Transverse colon (tissue), 3 donors: Measurements from ENCODE around the gene CDH13.

ENCODE experiments used
- EP300 ChIP-seq: sonication (generic); formaldehyde crosslinking; IDR thresholded peaks from one replicate; pipeline ENCODE4 v1.6.1; 2017; ENCODE audit warnings: antibody characterized with exemption, low read depth
- POLR2A ChIP-seq: fragments of 450-650 bp; IDR thresholded peaks from one replicate; pipeline ENCODE4 v1.6.1; 2016; ENCODE audit warnings: antibody characterized with exemption, mild to moderate bottlenecking, moderate library complexity
- TF ChIP-seq, protein P1 (sequence below), 5 experiments: fragments of 200-600 bp in 3 of 5; fragments of 450-650 bp in 2 of 5; sonication (generic) in 3 of 5; IDR thresholded peaks; 1 replicate in 2 of 5; 2 replicates in 3 of 5; pipeline ENCODE4 v1.5.1; 2016 to 2017; ENCODE audit warnings: antibody characterized with exemption in 5 of 5, inconsistent platforms in 3 of 5, mild to moderate bottlenecking in 2 of 5, moderate library complexity in 1 of 5

DNA sequence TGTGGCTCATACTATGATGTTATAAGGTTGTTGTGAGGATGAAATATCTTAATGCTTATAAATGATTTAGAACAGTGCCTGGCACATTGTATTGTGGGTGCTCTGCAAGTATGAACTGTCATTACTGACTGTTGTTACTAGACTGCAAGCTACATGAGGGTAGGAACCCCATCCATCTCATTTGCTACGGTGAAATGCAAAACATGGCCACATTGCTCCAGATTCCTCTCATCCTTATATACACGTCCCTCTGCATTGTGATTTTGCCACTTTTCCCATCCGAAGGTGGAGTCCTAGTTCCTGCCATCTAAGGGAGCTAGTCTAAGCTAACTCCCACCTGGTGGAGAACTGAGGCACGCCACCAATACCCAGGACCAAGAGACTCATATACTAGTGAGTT lies 1210.8 kb downstream of the CDH13 start:
- TF ChIP-seq POLR2A (no peak), EP300 (no peak)
- TF ChIP-seq, protein P1, sequence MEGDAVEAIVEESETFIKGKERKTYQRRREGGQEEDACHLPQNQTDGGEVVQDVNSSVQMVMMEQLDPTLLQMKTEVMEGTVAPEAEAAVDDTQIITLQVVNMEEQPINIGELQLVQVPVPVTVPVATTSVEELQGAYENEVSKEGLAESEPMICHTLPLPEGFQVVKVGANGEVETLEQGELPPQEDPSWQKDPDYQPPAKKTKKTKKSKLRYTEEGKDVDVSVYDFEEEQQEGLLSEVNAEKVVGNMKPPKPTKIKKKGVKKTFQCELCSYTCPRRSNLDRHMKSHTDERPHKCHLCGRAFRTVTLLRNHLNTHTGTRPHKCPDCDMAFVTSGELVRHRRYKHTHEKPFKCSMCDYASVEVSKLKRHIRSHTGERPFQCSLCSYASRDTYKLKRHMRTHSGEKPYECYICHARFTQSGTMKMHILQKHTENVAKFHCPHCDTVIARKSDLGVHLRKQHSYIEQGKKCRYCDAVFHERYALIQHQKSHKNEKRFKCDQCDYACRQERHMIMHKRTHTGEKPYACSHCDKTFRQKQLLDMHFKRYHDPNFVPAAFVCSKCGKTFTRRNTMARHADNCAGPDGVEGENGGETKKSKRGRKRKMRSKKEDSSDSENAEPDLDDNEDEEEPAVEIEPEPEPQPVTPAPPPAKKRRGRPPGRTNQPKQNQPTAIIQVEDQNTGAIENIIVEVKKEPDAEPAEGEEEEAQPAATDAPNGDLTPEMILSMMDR (IDR thresholded peaks at IDR 0.05) = no peak
